ENCODE results near the gene ZNF444.
"Not testable (repeated sequence)": the region's sequence is repeated elsewhere in the genome, so short reads cannot be mapped to it uniquely, and the experiment has no call there.

Gene ZNF444

GRCh38 chr19:56148096-56148495, 7.0 kb downstream of the ZNF444 start:
- no peak for DNase-seq

- DNase-seq, result not testable (repeated sequence)
These were observed 8.0 kb downstream of the ZNF444 start for GRCh38 chr19:56148955-56149655.

- DNase-seq, result no peak
These were observed 8.6 kb downstream of the ZNF444 start for GRCh38 chr19:56149656-56150038.

GRCh38 chr19:56150358-56150757, 9.3 kb downstream of the ZNF444 start:
- no peak for DNase-seq

GRCh38 chr19:56152644-56153043, 11.6 kb downstream of the ZNF444 start:
- no peak for DNase-seq

- DNase-seq, result no peak
These were observed 12.4 kb downstream of the ZNF444 start for GRCh38 chr19:56153507-56153906.

GRCh38 chr19:56155124-56155687, 14.1 kb downstream of the ZNF444 start:
- DNase-seq, result no peak

GRCh38 chr19:56156768-56157167, 15.7 kb downstream of the ZNF444 start:
- no peak for DNase-seq

GRCh38 chr19:56158170-56158757, 17.2 kb downstream of the ZNF444 start:
- DNase-seq, result no peak

GRCh38 chr19:56159009-56159559, 18.0 kb downstream of the ZNF444 start:
- DNase-seq, result no peak

GRCh38 chr19:56159622-56160271, 18.7 kb downstream of the ZNF444 start:
- no peak for DNase-seq

GRCh38 chr19:56161534-56161933, 20.4 kb downstream of the ZNF444 start:
- no peak for DNase-seq

GRCh38 chr19:56162258-56162657, 21.2 kb downstream of the ZNF444 start:
- no peak for DNase-seq

- DNase-seq, result no peak
These were observed 22.0 kb downstream of the ZNF444 start for GRCh38 chr19:56163097-56163496.

- DNase-seq, result no peak
These were observed 26.0 kb downstream of the ZNF444 start for GRCh38 chr19:56167064-56167578.

- DNase-seq, result no peak
These were observed 29.2 kb downstream of the ZNF444 start for GRCh38 chr19:56170261-56170660.

- no peak for DNase-seq
These were observed 33.0 kb downstream of the ZNF444 start for GRCh38 chr19:56174086-56174485.

- no peak for DNase-seq
These were observed 33.5 kb downstream of the ZNF444 start for GRCh38 chr19:56174550-56174949.

- DNase-seq, result not testable (repeated sequence)
These were observed 34.8 kb downstream of the ZNF444 start, which contains the start of gene GALP for GRCh38 chr19:56175861-56176307. GALP (plus strand) TSS chr19:56176008; CDS start chr19:56177109, 1,101 bp downstream.

GRCh38 chr19:56176310-56176709, 35.2 kb downstream of the ZNF444 start:
- DNase-seq, result not testable (repeated sequence)

- no peak for DNase-seq
These were observed 35.8 kb downstream of the ZNF444 start for GRCh38 chr19:56176881-56177280.

GRCh38 chr19:56177564-56178243, 36.6 kb downstream of the ZNF444 start:
- DNase-seq, result no peak

Data from T-helper 1 cell (primary cell).